K562 (cell line): Measurements from ENCODE around the gene TMPRSS11E. TPM values are rescaled to one million over a fixed set of nuclear protein-coding genes. Genes with fewer than 3 reads are reported as not detected.
A peak's percentile ranks its signal among the peaks of the same experiment; 100 is the strongest.
"Not testable (repeated sequence)": the region's sequence is repeated elsewhere in the genome, so short reads cannot be mapped to it uniquely, and the experiment has no call there.

Experiments used
- ATAC-seq: fragments of 200-7000 bp; cut with Tn5 transposase; 3 replicates; pipeline ENCODE4 v1.9.1; 2020; ENCODE audit warnings: moderate library complexity
- BruUV-seq: library from RNA; stranded (reverse); fragments of 400-500 nt; replicated peaks from 2 replicates; lab custom pipeline; 2021; lab: Mats Ljungman, UMichigan
- CTCF ChIA-PET: fragments of 300-600 bp; formaldehyde crosslinking; extraction: SDS; loops from one replicate; lab custom pipeline; 2021; ENCODE audit warnings: low intra/inter-chr PET ratio; lab: Yijun Ruan, JAX
- POLR2A ChIA-PET: fragments of 300-600, 350-650 bp; sonication (Branson Sonifier 250); formaldehyde crosslinking; extraction: SDS; loops from one replicate; lab custom pipeline; 2021; ENCODE audit warnings: antibody characterized with exemption, inconsistent platforms; lab: Yijun Ruan, JAX
- DNase-seq, 4 experiments: peaks; one replicate each; pipeline versions ENCODE4 v3.0.0 to v3.0.0-alpha.2; 2011 to 2018; ENCODE audit warnings: low spot score in 3 of 4, mixed read lengths in 3 of 4; ENCODE audit errors: extremely low read depth in 1 of 4
- FAIRE-seq: peaks from 2 replicates; lab custom pipeline; 2011; peaks lifted over from hg19 to GRCh38; lab: Jason Lieb, UNC
- H2AFZ ChIP-seq: 2 replicates; pipeline ENCODE4 v1.6.0; 2011; ENCODE audit warnings: low read depth, low read length, control low read depth, inconsistent platforms
- H3K27ac ChIP-seq: fragments of 200-600 bp; 3 replicates; pipeline ENCODE4 v1.8.0; 2011; ENCODE audit warnings: low read depth, mild to moderate bottlenecking, control low read depth, inconsistent platforms, low read length, moderate library complexity, mixed read lengths; ENCODE audit errors: extremely low read depth
- H3K27me3 ChIP-seq, 2 experiments: fragments of 300-600 bp in 1 of 2; 2 replicates in 1 of 2; 3 replicates in 1 of 2; pipeline versions ENCODE4 v1.6.0 to v1.8.0; 2011; ENCODE audit warnings: inconsistent platforms in 2 of 2, low read length in 2 of 2, mild to moderate bottlenecking in 1 of 2, mixed read lengths in 1 of 2, moderate library complexity in 1 of 2; ENCODE audit not compliant: control insufficient read depth in 2 of 2, insufficient read depth in 2 of 2
- H3K36me3 ChIP-seq: fragments of 300-600 bp; 3 replicates; pipeline ENCODE4 v1.8.0; 2011; ENCODE audit warnings: mild to moderate bottlenecking, low read length, inconsistent platforms; ENCODE audit not compliant: control insufficient read depth, insufficient read depth
- H3K4me1 ChIP-seq, 2 experiments: fragments of 200-600 bp in 1 of 2; replicated peaks in 1 of 2; 2 replicates in 1 of 2; 3 replicates in 1 of 2; pipeline versions ENCODE4 v1.5.1 to v1.8.0; 2011; ENCODE audit warnings: inconsistent platforms in 2 of 2, low read length in 2 of 2, mild to moderate bottlenecking in 1 of 2, mixed read lengths in 1 of 2, moderate library complexity in 1 of 2; ENCODE audit not compliant: control insufficient read depth in 2 of 2, insufficient read depth in 2 of 2
- H3K4me2 ChIP-seq: 2 replicates; pipeline ENCODE4 v1.6.1; 2011; ENCODE audit warnings: low read length, control low read depth, inconsistent platforms, mixed read lengths; ENCODE audit not compliant: insufficient read depth
- H3K4me3 ChIP-seq: fragments of 200-600 bp; sonication (generic), shearing (Covaris generic); 2 replicates; pipeline ENCODE4 v1.5.1; 2016; ENCODE audit warnings: control low read depth, inconsistent platforms
- H3K79me2 ChIP-seq: fragments of 200-600 bp; 3 replicates; pipeline ENCODE4 v1.8.0; 2011; ENCODE audit warnings: low read length, inconsistent platforms; ENCODE audit not compliant: control insufficient read depth, insufficient read depth
- H3K9ac ChIP-seq, 2 experiments: 2 replicates each; pipeline versions ENCODE4 v1.6.0 to v1.6.1; 2011; ENCODE audit warnings: low read depth in 2 of 2, low read length in 2 of 2, control low read depth in 1 of 2, inconsistent platforms in 1 of 2, mild to moderate bottlenecking in 1 of 2, mixed read lengths in 1 of 2; ENCODE audit not compliant: insufficient read depth in 1 of 2
- H3K9me1 ChIP-seq: one replicate; pipeline ENCODE4 v1.6.0; 2011; ENCODE audit warnings: inconsistent platforms, mild to moderate bottlenecking, low read length, moderate library complexity; ENCODE audit not compliant: control insufficient read depth, insufficient read depth
- H3K9me3 ChIP-seq: replicated peaks from 2 replicates; pipeline ENCODE4 v1.5.1; 2011; ENCODE audit warnings: low read depth, low read length, inconsistent platforms; ENCODE audit not compliant: control insufficient read depth, insufficient read depth
- H4K20me1 ChIP-seq: replicated peaks from 2 replicates; pipeline ENCODE4 v1.6.1; 2011; ENCODE audit warnings: low read length, inconsistent platforms, mixed read lengths; ENCODE audit not compliant: control insufficient read depth, insufficient read depth
- CEBPB ChIP-seq: fragments of 450-650 bp; IDR thresholded peaks from 2 replicates; pipeline ENCODE4 v1.6.1; 2016; ENCODE audit warnings: missing genetic modification characterization, missing compliant biosample characterization
- NONO ChIP-seq, 2 experiments: fragments of 200-400 bp in 1 of 2; fragments of 450-650 bp in 1 of 2; formaldehyde crosslinking in 1 of 2; IDR thresholded peaks; 2 replicates each; pipeline ENCODE4 v1.6.1; 2017; ENCODE audit warnings: low read depth in 2 of 2, mild to moderate bottlenecking in 2 of 2, moderate library complexity in 2 of 2, low read length in 1 of 2
- RNF219 ChIP-seq: fragments of 250-450 bp; sonication (Bioruptor Pico); IDR thresholded peaks from 2 replicates; pipeline ENCODE4 v1.5.0; 2022; ENCODE audit warnings: mild to moderate bottlenecking
- WGBS: fragments of 100-300 bp; shearing (Covaris generic); methylation state at CpG from one replicate; pipeline ENCODE4 v1.1.6; 2016; ENCODE audit warnings: low coverage, mixed read lengths; ENCODE audit not compliant: insufficient coverage; ENCODE audit errors: missing lambda C conversion rate; 5-methylcytosine and 5-hydroxymethylcytosine counted together
- in situ Hi-C: fragments of 300-500 bp; cut with MboI; formaldehyde crosslinking; loops from 4 replicates; pipeline ENCODE4 v1.15.0; 2018; ENCODE audit warnings: inconsistent platforms, mixed read lengths
- intact Hi-C: fragments of 100-400 bp; cut with micrococcal nuclease; formaldehyde crosslinking; loops from 2 replicates; pipeline ENCODE4 v1.14.2; 2022
- polyA plus RNA-seq, 8 experiments: library from polyadenylated mRNA; depleted of rRNA in 4 of 8; stranded (reverse) in 5 of 8; unstranded in 3 of 8; fragments of >200 nt; fragmentation: Nextera tagmentation in 2 of 8; fragmentation: Illumina TruSeq in 1 of 8; extraction: Ambion mirVana in 2 of 8; extraction: Trizol in 1 of 8; gene quantifications; 2 replicates each; pipeline versions ENCODE4 v1.2.1 to v1.2.3, GENCODE V29; 2011 to 2014; ENCODE audit warnings: inconsistent platforms in 1 of 8, missing spikeins in 1 of 8
- total RNA-seq, 7 experiments: library from RNA; depleted of rRNA in 6 of 7; stranded (reverse); fragments of >200 nt in 6 of 7; fragmentation: Illumina TruSeq in 2 of 7; extraction: Trizol in 2 of 7; gene quantifications; 2 replicates each; pipeline versions ENCODE4 v1.2.1 to v1.2.3, GENCODE V29; 2011 to 2021; ENCODE audit warnings: low replicate concordance in 1 of 7

TMPRSS11E gene
- total and polyA plus RNA-seq, 9 of the 15 experiments (the other 6 are each of a cell fraction or from before 2014, with no cell fraction given): not detected

GRCh38 chr4:68404153-68404552 is 43.1 kb upstream of the TMPRSS11E start (continued):
- TF ChIP-seq RNF219 (CRISPR knock-in tag) (no peak), NONO (IDR thresholded peaks at IDR 0.05; ENCODE audit: low read depth in 2 of 2, low read length in 1 of 2) (no peak)
- TF ChIP-seq, all 486 proteins: peak for 0

GRCh38 chr4:68405718-68406478 is 41.4 kb upstream of the TMPRSS11E start:
- in situ Hi-C loops: not testable (repeated sequence)
- TF ChIP-seq CEBPB (tag): peak; percentile 61

More at GRCh38 chr4:68405718-68406478, 41.4 kb upstream of the TMPRSS11E start:
- H3K4me3 ChIP-seq, DNase-seq, H3K36me3 ChIP-seq, H3K27ac ChIP-seq, FAIRE-seq, POLR2A ChIA-PET, intact Hi-C loops, H3K9ac ChIP-seq, H3K79me2 ChIP-seq, H3K27me3 ChIP-seq, H3K4me2 ChIP-seq, BruUV-seq, CTCF ChIA-PET, H4K20me1 ChIP-seq, H2AFZ ChIP-seq, H3K9me3 ChIP-seq, H3K4me1 ChIP-seq, H3K9me1 ChIP-seq: not testable (repeated sequence)
- WGBS: 11% methylated on average over 12 of the region's 13 CpGs
- ATAC-seq: peak; percentile 52; the same call in 1 of the 3 replicates
